HepG2 (cell line): ENCODE results near the gene ARHGEF39. TPM values are rescaled to one million over a fixed set of nuclear protein-coding genes. Genes with fewer than 3 reads are reported as not detected.

ENCODE experiments used
- BATF2 ChIP-seq: sonication (generic); formaldehyde crosslinking; IDR thresholded peaks from 2 replicates; pipeline ENCODE4 v1.8.0; 2022; ENCODE audit warnings: mild to moderate bottlenecking, missing genetic modification reagents, moderate library complexity
- GABPA ChIP-seq, 2 experiments: IDR thresholded peaks; 2 replicates each; pipeline ENCODE4 v1.6.1; 2011 to 2016; ENCODE audit warnings: low read depth in 2 of 2, low read length in 1 of 2, missing biosample characterization in 1 of 2, missing genetic modification characterization in 1 of 2
- GRHL1 ChIP-seq: sonication (generic); formaldehyde crosslinking; conservative IDR thresholded peaks from 2 replicates; pipeline ENCODE4 v1.8.0; 2022; ENCODE audit warnings: missing genetic modification reagents
- HDAC1 ChIP-seq: sonication (generic); formaldehyde crosslinking; IDR thresholded peaks from 2 replicates; pipeline ENCODE4 v1.5.1; 2020; ENCODE audit warnings: mild to moderate bottlenecking, missing genetic modification reagents
- HIC2 ChIP-seq: sonication (generic); formaldehyde crosslinking; IDR thresholded peaks from 2 replicates; pipeline ENCODE4 v1.9.0; 2022; ENCODE audit warnings: low read depth, missing genetic modification reagents
- HNF4G ChIP-seq, 2 experiments: sonication (generic) in 1 of 2; formaldehyde crosslinking in 1 of 2; IDR thresholded peaks; 2 replicates each; pipeline versions ENCODE4 v1.4.0 to v1.6.1; 2011 to 2020; ENCODE audit warnings: borderline replicate concordance in 2 of 2, low read depth in 2 of 2, mild to moderate bottlenecking in 2 of 2, low read length in 1 of 2, missing genetic modification reagents in 1 of 2, moderate library complexity in 1 of 2
- JUN ChIP-seq: sonication (generic); formaldehyde crosslinking; IDR thresholded peaks from 2 replicates; pipeline ENCODE4 v1.4.0; 2020; ENCODE audit warnings: mild to moderate bottlenecking, missing genetic modification reagents
- MXD1 ChIP-seq: sonication (generic); formaldehyde crosslinking; IDR thresholded peaks from 2 replicates; pipeline ENCODE4 v1.4.0; 2020; ENCODE audit warnings: mild to moderate bottlenecking, missing genetic modification reagents
- ZNF609 ChIP-seq: sonication (generic); formaldehyde crosslinking; IDR thresholded peaks from 2 replicates; pipeline ENCODE4 v1.4.0; 2020; ENCODE audit warnings: mild to moderate bottlenecking, missing genetic modification reagents, borderline replicate concordance
- ZNF703 ChIP-seq: sonication (generic); formaldehyde crosslinking; IDR thresholded peaks from 2 replicates; pipeline ENCODE4 v1.5.1; 2020; ENCODE audit warnings: missing genetic modification reagents, mild to moderate bottlenecking, moderate library complexity, borderline replicate concordance
- ZNF777 ChIP-seq: sonication (generic); formaldehyde crosslinking; IDR thresholded peaks from 2 replicates; pipeline ENCODE4 v1.4.0; 2020; ENCODE audit warnings: missing genetic modification reagents
- ZNF784 ChIP-seq: sonication (generic); formaldehyde crosslinking; IDR thresholded peaks from 2 replicates; pipeline ENCODE4 v1.5.1; 2020; ENCODE audit warnings: missing genetic modification reagents, mild to moderate bottlenecking, borderline replicate concordance
- polyA plus RNA-seq, 8 experiments: library from polyadenylated mRNA; depleted of rRNA in 3 of 8; stranded (reverse) in 7 of 8; unstranded in 1 of 8; fragments of >200 nt; fragmentation: Illumina TruSeq in 4 of 8; extraction: Trizol in 4 of 8; gene quantifications; 2 replicates each; pipeline versions ENCODE4 v1.2.1 to v1.2.3, GENCODE V29; 2011 to 2016; ENCODE audit warnings: low read depth in 4 of 8, missing spikeins in 1 of 8, mixed read lengths in 1 of 8; ENCODE audit not compliant: insufficient read depth in 1 of 8
- total RNA-seq, 5 experiments: library from RNA; depleted of rRNA; stranded (reverse); fragments of >200 nt; fragmentation: Illumina TruSeq; extraction: Trizol; gene quantifications; 2 replicates each; pipeline ENCODE4 v1.2.3, GENCODE V29; 2016; ENCODE audit warnings: low read depth in 1 of 5

Gene ARHGEF39
- total and polyA plus RNA-seq, 2 of the 13 experiments (the other 11 are each of a cell fraction or from before 2014, with no cell fraction given): 11.2 to 12.3 TPM

- no peak for TF ChIP-seq GABPA (IDR thresholded peaks at IDR 0.05; ENCODE audit: low read depth, low read length)
- TF ChIP-seq GABPA (CRISPR knock-in tag; IDR thresholded peaks at IDR 0.05; ENCODE audit: low read depth): no peak
- 0 out of 2 replicates have a peak, but pooled peaks have one; percentile 60 for TF ChIP-seq ZNF784 (CRISPR knock-in tag)
- TF ChIP-seq MXD1 (CRISPR knock-in tag): peak; percentile 40; the same call in 1 of the 2 replicates
- 0 out of 2 replicates have a peak, but pooled peaks have one; percentile 22 for TF ChIP-seq HIC2 (CRISPR knock-in tag)
- TF ChIP-seq ZNF609: no peak
- no peak for TF ChIP-seq BATF2 (CRISPR knock-in tag)
- TF ChIP-seq HDAC1: peak; percentile 49; the same call in 1 of the 2 replicates
- TF ChIP-seq HNF4G (IDR thresholded peaks at IDR 0.05; ENCODE audit: borderline replicate concordance, low read depth, low read length): 0 out of 2 replicates have a peak, but pooled peaks have one; percentile 41
- no peak for TF ChIP-seq HNF4G (CRISPR knock-in tag; IDR thresholded peaks at IDR 0.05; ENCODE audit: borderline replicate concordance, low read depth)
- no peak for TF ChIP-seq GRHL1 (CRISPR knock-in tag)
- no peak for TF ChIP-seq JUN (CRISPR knock-in tag)
- no peak for TF ChIP-seq ZNF703 (CRISPR knock-in tag)
- TF ChIP-seq ZNF777 (CRISPR knock-in tag): no peak
Observed at GRCh38 chr9:35673132-35674024, 8.4 kb upstream of the ARHGEF39 start, which contains the start of gene CA9 (continued).
